ENCODE data around the gene FFAR1. TPM values are rescaled to one million over a fixed set of nuclear protein-coding genes. Genes with fewer than 3 reads are reported as not detected.

Gene FFAR1
- total and polyA plus RNA-seq, 2 donors (not counting 3 experiments of a cell fraction or from before 2014, with no cell fraction given) = not detected

DNA sequence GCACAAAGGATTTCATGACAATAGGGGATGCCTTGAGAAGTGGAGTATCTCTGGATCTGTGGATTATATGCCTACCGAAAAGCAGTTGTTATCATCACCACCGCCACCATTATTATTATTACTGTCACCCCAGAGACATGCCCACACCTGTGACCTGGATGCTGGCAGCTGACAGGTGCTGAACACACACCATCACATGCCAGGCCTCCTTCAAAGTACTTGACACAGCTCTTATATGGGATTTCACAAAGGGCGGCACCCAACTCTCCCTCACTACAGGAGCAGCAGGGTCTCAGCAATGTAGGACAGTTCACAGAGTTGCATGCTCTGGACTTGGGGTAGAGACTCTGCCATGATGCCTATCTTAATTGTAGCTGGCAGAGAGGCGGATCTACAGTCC is 17.6 kb downstream of the FFAR1 start:
- H3K27ac ChIP-seq (ENCODE audit: insufficient read depth, low read depth, low read length) = no peak overlapping the region
- H3K9me3 ChIP-seq (replicated peaks; ENCODE audit: control insufficient read depth, insufficient read depth, low read length) = no peaks in the 10 kb centered on the region
- dilution Hi-C loops (cut with MboI; ENCODE audit: extremely low pct_ligation_motif_present, low sequenced_read_pairs) = no loop called here
- no peaks in the 10 kb centered on the region for H3K79me2 ChIP-seq (ENCODE audit: control insufficient read depth, insufficient read depth, low read length)
- intact Hi-C loops (cut with micrococcal nuclease) = no loop called here
- H3K27me3 ChIP-seq (ENCODE audit: control insufficient read depth in 2 of 2, insufficient read depth in 2 of 2, low read length in 2 of 2) = peaks cover 0 to 2% of the 10 kb centered on the region in 2 experiments
- ChIA-PET CTCF (interaction anchor here (1.4 to 2.4 kb wide), 2 partner anchors 12 to 130 kb away, joined by 4 to 9 read pairs; no protein-coding TSS in a partner anchor), POLR2A (no interaction called here)
- H3K9me1 ChIP-seq (replicated peaks; ENCODE audit: control insufficient read depth, extremely low read depth, insufficient read depth, low read length) = no peaks in the 10 kb centered on the region
- H3K36me3 ChIP-seq (ENCODE audit: control insufficient read depth in 2 of 2, extremely low read depth in 1 of 2, insufficient read depth in 2 of 2, low read length in 2 of 2) = no peaks in the 10 kb centered on the region
- H2AFZ ChIP-seq (ENCODE audit: low read depth, low read length) = no peak overlapping the region
- H3K4me2 ChIP-seq (ENCODE audit: insufficient read depth, low read length) = no peak overlapping the region
- H3K4me3 ChIP-seq (replicated peaks in 1 of 3; ENCODE audit: insufficient read depth in 1 of 3, low read depth in 1 of 3, low read length in 3 of 3) = no peak overlapping the region
- no peak for DNase-seq (ENCODE audit: low read depth, low spot score)
- BruUV-seq (replicated peaks) = no TSS peak
- TF ChIP-seq GATA2 (IDR thresholded peaks at IDR 0.05; ENCODE audit: insufficient read depth, insufficient read length, low read depth, low read length) (no peak), JUN (IDR thresholded peaks at IDR 0.05; ENCODE audit: borderline replicate concordance, insufficient read depth, insufficient read length, low read depth) (no peak), MYC (IDR thresholded peaks at IDR 0.05; ENCODE audit: low read depth, low read length) (no peak), CTCF (IDR thresholded peaks at IDR 0.05; ENCODE audit: extremely low read depth in 1 of 2, insufficient read depth in 1 of 2, low read depth in 1 of 2, low read length in 2 of 2) (no peak), POLR2AphosphoS5 (IDR thresholded peaks at IDR 0.05; ENCODE audit: insufficient read depth, low read depth, low read length) (no peak), FOS (IDR thresholded peaks at IDR 0.05; ENCODE audit: borderline replicate concordance, insufficient read depth, low read length) (no peak), EZH2 (IDR thresholded peaks at IDR 0.05; ENCODE audit: borderline replicate concordance, low read depth, low read length, severe bottlenecking) (no peak), POLR2A (IDR thresholded peaks at IDR 0.05; ENCODE audit: low read depth, low read length) (no peak)
- TF ChIP-seq, protein P1, sequence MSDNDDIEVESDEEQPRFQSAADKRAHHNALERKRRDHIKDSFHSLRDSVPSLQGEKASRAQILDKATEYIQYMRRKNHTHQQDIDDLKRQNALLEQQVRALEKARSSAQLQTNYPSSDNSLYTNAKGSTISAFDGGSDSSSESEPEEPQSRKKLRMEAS (IDR thresholded peaks at IDR 0.05; ENCODE audit: insufficient read depth, insufficient read length) = no peak
- no peak overlapping the region for H3K9ac ChIP-seq (replicated peaks; ENCODE audit: extremely low read depth, insufficient read depth, low read length)
- H4K20me1 ChIP-seq (replicated peaks; ENCODE audit: control insufficient read depth, extremely low read depth, insufficient read depth, low read length) = no peaks in the 10 kb centered on the region
- FAIRE-seq = no peak
- no peaks in the 10 kb centered on the region for H3K4me1 ChIP-seq (ENCODE audit: control insufficient read depth, extremely low read depth, insufficient read depth, low read length)
